Esophagus squamous epithelium (tissue), 5 donors: ENCODE results near the gene BPIFB3. TPM values are rescaled to one million over a fixed set of nuclear protein-coding genes. Genes with fewer than 3 reads are reported as not detected.

Experiments used
- DNase-seq: peaks from one replicate; lab custom pipeline; 2025; lab: John Stamatoyannopoulos, UW
- H3K27ac ChIP-seq, 4 donors: fragments of 200-600 bp; sonication (generic); one replicate each; pipeline ENCODE4 v1.5.1; 2016 to 2019; ENCODE audit warnings: mild to moderate bottlenecking in 1 of 4
- H3K27me3 ChIP-seq, 4 donors: fragments of 200-600 bp; sonication (generic); 1 replicate in 3 of 4; 2 replicates in 1 of 4; pipeline versions ENCODE4 v1.5.1 to v1.6.0; 2017 to 2021; ENCODE audit warnings: antibody characterized with exemption in 1 of 4
- H3K36me3 ChIP-seq, 3 donors: fragments of 200-600 bp; sonication (generic); one replicate each; pipeline ENCODE4 v1.5.1; 2016 to 2019
- H3K4me1 ChIP-seq, 3 donors: fragments of 200-600 bp; sonication (generic); one replicate each; pipeline ENCODE4 v1.5.1; 2017 to 2019
- H3K4me3 ChIP-seq, 4 donors: fragments of 200-600 bp; sonication (generic); 1 replicate in 3 of 4; 2 replicates in 1 of 4; pipeline ENCODE4 v1.5.1; 2016 to 2019; ENCODE audit warnings: mild to moderate bottlenecking in 2 of 4, moderate library complexity in 1 of 4
- H3K9me3 ChIP-seq, 3 donors: fragments of 200-600 bp; sonication (generic); one replicate each; pipeline ENCODE4 v1.5.1; 2016 to 2019
- CTCF ChIP-seq, 6 experiments: fragments of 450-650 bp in 4 of 6; fragments of 200-600 bp in 2 of 6; sonication (generic) in 2 of 6; IDR thresholded peaks; one replicate each; pipeline ENCODE4 v1.5.1; 2016 to 2019; ENCODE audit warnings: antibody characterized with exemption in 6 of 6, mild to moderate bottlenecking in 4 of 6, moderate library complexity in 4 of 6
- POLR2A ChIP-seq, 4 donors: fragments of 450-650 bp; IDR thresholded peaks; one replicate each; pipeline ENCODE4 v1.6.1; 2017; ENCODE audit warnings: antibody characterized with exemption in 4 of 4, mild to moderate bottlenecking in 4 of 4, moderate library complexity in 3 of 4
- WGBS, 2 donors: methylation state at CpG; one replicate each; pipeline ENCODE4 v1.1.5; 2018; 5-methylcytosine and 5-hydroxymethylcytosine counted together
- intact Hi-C: fragments of 100-400 bp; cut with DNase I; formaldehyde crosslinking; loops from one replicate; pipeline ENCODE4 v1.15.0; 2022
- total RNA-seq, 4 donors: library from RNA; depleted of rRNA; stranded (reverse); fragments of >200 nt; gene quantifications; one replicate each; pipeline ENCODE4 v1.1.0, GENCODE V29; 2016
- donor health status: DM: yes; HTN: yes; CAD: no.

Gene BPIFB3
- total RNA-seq, 4 donors from 2014 or later, result not detected

GRCh38 chr20:33013701-33014326 is 39.9 kb upstream of the BPIFB3 start:
- H3K27ac ChIP-seq, result no peak overlapping the region
- peaks cover 0 to 86% (median 0%) of the 10 kb centered on the region in 4 donors for H3K27me3 ChIP-seq
- WGBS, 2 donors, result 57 to 79% methylated on average over 2 to 3 of the region's 12 CpGs
- TF ChIP-seq CTCF (IDR thresholded peaks at IDR 0.05), result no peak
- no peak for TF ChIP-seq POLR2A (IDR thresholded peaks at IDR 0.05)
- no peaks in the 10 kb centered on the region for H3K36me3 ChIP-seq
- no peak for DNase-seq
- intact Hi-C loops, result no loop called here
- H3K4me1 ChIP-seq, result peaks cover 0 to 8% (median 0%) of the 10 kb centered on the region in 3 donors
- H3K4me3 ChIP-seq, result no peak overlapping the region
- no peaks in the 10 kb centered on the region for H3K9me3 ChIP-seq

- no peak overlapping the region for H3K27ac ChIP-seq
- no peak for TF ChIP-seq POLR2A (IDR thresholded peaks at IDR 0.05)
- TF ChIP-seq CTCF (IDR thresholded peaks at IDR 0.05), result no peak
- DNase-seq, result no peak
- H3K27me3 ChIP-seq, result peaks cover 0 to 83% (median 0%) of the 10 kb centered on the region in 4 donors
- no peaks in the 10 kb centered on the region for H3K36me3 ChIP-seq
- H3K4me1 ChIP-seq, result peaks cover 0 to 6% (median 0%) of the 10 kb centered on the region in 3 donors
- no peaks in the 10 kb centered on the region for H3K9me3 ChIP-seq
- WGBS, 2 donors, result 46 to 55% methylated on average over 5 to 16 of the region's 16 CpGs
- no peak overlapping the region for H3K4me3 ChIP-seq
- intact Hi-C loops, result no loop called here
Measured at GRCh38 chr20:33014336-33015113, 39.2 kb upstream of the BPIFB3 start.

- H3K4me1 ChIP-seq, result no peaks in the 10 kb centered on the region
- no peak for DNase-seq
- intact Hi-C loops, result no loop called here
- no peak overlapping the region for H3K27ac ChIP-seq
- WGBS, 2 donors, result 80 to 81% methylated on average over 8 to 10 of the region's 10 CpGs
- H3K4me3 ChIP-seq, result no peak overlapping the region
- no peaks in the 10 kb centered on the region for H3K9me3 ChIP-seq
- TF ChIP-seq CTCF (IDR thresholded peaks at IDR 0.05), result no peak
- no peak for TF ChIP-seq POLR2A (IDR thresholded peaks at IDR 0.05)
- H3K36me3 ChIP-seq, result no peaks in the 10 kb centered on the region
- H3K27me3 ChIP-seq, result peaks cover 0 to 78% (median 0%) of the 10 kb centered on the region in 4 donors
Measured at GRCh38 chr20:33015114-33015484, 38.6 kb upstream of the BPIFB3 start.

- peaks cover 0 to 70% (median 0%) of the 10 kb centered on the region in 4 donors for H3K27me3 ChIP-seq
- no peak for DNase-seq
- no peaks in the 10 kb centered on the region for H3K9me3 ChIP-seq
- H3K4me3 ChIP-seq, result no peak overlapping the region
- no peaks in the 10 kb centered on the region for H3K36me3 ChIP-seq
- intact Hi-C loops, result no loop called here
- H3K27ac ChIP-seq, result no peak overlapping the region
- no peaks in the 10 kb centered on the region for H3K4me1 ChIP-seq
- 52% methylated on average over 12 to 15 of the region's 15 CpGs for WGBS, 2 donors
- TF ChIP-seq CTCF (IDR thresholded peaks at IDR 0.05) (no peak), POLR2A (IDR thresholded peaks at IDR 0.05) (no peak)
Measured at GRCh38 chr20:33015700-33016580, 37.8 kb upstream of the BPIFB3 start.
